ENCODE results near the gene LINC01488.

The LINC01488 gene

DNA sequence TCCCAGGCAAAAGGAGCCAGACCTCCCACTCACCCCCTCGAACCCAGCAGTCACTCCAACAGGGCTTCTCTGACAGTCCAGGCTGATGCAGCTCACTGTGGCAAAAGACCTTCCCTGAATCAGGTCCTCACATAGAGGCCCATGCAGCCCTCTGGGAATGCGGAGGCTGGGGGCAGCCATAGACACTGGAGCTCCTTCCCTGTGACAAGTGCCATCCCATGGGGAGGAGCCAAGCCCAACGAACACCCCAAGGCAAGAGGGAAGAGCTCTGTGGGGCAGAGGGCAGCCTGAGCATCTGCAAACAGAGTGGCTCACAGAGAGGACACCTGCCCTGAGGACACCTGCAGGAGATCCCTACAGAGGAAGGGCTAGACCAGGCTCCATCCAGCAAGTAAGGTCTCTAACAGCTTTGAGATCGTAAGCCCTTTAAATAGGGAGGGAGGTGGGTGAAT lies at the start of gene LINC01488:
Gene LINC01488, plus strand, starts transcription at position 271 of the 452 bp plus-strand sequence.
- in situ Hi-C loops (cut with HindIII; ENCODE audit: low sequenced_read_pairs): no loop called here

DNA sequence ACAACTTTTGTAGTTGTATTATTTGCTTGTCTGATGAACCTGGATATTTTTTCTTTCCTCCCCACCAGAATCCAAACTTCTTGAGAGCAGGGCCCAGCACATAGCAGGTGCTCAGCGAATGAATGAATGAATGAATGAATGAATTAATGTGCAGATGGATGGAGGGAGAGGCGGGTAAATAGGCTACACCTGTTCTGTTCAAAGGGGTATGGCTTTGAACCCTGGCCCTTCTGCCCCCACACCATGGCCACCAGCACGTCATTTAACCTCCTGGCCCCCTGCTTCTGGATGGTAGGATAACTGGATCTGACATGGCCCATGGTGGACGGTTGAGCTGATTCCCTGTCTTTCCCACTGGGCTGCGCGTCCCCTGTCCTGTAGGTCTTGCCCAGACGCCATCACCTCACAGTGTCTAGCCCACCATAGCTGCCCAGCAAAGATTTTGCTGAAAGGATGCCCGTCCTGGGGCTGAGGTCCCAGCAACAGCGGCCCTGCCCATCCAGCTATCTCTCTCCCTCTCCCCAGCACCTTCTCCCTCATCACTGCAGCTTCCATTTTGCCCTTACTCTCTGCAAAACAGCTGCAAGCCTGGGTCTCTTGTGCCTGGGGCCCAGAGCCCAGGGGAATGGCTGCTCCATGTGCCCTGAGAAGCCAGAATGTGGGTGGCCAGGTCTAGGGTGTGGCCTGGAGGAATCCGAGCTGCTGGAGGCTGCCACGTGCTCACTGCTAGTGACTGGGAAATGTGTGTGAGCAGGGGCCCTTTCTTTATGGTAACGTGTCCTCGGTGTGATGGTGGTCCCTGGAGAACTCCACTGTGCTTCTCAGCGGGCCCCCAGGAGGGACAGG lies 49.3 kb upstream of the LINC01488 start:
- in situ Hi-C loops (cut with HindIII; ENCODE audit: low sequenced_read_pairs): no loop called here

DNA sequence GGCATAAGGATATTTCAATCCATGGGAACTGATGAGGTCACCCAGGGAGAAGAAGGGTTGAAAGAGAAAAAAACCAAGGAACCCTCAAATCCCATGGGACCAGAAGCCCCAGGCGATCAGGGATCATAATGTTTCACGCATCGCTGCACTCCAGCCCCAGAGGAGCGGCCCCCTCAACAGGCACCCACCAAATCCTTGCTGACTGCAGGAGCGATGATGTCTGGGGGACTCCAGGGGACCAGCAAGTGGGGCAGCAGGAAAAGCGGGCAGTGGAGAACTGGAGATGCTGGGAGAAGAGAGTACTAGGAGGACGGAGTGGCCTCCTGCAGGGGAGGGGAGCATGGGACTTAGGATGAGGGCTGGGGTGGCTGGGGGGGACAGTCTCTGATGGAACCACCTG lies 47.7 kb upstream of the LINC01488 start:
- in situ Hi-C loops (cut with HindIII; ENCODE audit: low sequenced_read_pairs): no loop called here

DNA sequence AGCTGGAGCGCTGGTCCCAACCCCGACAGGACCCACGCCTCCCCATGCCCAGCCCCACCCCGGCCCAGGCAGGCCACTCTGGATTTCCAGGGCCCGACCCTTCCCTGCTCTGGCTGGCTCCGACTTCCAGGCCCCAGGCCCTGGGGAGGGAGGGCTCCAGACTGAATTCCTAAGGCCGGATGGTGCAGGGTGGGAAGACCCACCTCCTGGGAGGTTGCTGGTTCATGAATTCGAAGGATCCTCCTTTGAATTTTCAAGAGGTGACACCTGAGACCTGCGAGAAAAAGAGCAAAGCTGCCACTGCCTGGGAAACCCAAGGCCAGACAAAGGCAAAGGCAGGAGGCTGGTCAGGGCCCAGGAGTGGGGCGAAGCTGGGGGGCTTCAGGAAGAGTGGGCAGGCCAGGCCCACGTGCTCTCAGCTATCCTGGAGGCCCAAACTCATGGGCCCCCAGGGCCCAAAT lies 47.0 kb upstream of the LINC01488 start:
- in situ Hi-C loops (cut with HindIII; ENCODE audit: low sequenced_read_pairs): no loop called here

DNA sequence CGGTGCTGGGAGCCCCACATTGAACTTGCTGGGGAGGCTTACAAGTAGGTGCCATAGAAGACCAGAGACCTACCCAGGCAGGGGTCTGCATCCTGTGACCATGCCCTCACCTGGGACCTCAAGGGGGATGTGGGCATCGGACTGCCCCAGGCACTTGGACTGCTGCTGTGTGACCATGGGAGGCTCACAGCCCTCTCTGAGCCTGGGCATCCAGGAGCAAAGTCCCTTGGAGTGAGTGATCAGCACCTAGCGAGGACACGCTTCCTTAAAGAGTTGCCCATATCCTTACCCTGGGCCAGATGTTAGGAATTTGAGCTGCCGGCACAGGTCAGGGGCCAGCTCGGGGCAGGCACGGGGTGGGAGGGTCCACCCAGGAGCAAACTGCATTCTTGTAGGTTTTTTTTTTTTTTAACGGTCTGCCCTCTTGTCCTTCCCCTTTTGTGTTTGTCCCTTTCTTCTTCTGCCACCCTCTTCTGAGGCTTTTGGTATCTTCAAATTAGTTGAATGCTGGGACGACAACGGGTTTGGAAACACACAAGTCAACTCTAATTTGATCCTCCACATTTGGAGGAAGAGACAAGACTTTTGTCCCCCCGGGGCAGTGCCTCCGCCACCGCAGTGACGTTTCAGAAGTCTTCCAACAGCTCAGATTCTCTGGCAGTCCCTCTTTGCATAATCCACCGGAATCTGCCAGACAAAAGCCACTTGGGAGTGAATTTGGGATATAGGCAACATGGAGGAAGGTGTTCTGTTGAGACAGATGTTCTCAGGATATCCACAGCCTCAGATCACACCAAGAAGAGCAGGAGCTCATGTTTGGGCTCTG lies 46.1 kb upstream of the LINC01488 start:
- in situ Hi-C loops (cut with HindIII; ENCODE audit: low sequenced_read_pairs): no loop called here

DNA sequence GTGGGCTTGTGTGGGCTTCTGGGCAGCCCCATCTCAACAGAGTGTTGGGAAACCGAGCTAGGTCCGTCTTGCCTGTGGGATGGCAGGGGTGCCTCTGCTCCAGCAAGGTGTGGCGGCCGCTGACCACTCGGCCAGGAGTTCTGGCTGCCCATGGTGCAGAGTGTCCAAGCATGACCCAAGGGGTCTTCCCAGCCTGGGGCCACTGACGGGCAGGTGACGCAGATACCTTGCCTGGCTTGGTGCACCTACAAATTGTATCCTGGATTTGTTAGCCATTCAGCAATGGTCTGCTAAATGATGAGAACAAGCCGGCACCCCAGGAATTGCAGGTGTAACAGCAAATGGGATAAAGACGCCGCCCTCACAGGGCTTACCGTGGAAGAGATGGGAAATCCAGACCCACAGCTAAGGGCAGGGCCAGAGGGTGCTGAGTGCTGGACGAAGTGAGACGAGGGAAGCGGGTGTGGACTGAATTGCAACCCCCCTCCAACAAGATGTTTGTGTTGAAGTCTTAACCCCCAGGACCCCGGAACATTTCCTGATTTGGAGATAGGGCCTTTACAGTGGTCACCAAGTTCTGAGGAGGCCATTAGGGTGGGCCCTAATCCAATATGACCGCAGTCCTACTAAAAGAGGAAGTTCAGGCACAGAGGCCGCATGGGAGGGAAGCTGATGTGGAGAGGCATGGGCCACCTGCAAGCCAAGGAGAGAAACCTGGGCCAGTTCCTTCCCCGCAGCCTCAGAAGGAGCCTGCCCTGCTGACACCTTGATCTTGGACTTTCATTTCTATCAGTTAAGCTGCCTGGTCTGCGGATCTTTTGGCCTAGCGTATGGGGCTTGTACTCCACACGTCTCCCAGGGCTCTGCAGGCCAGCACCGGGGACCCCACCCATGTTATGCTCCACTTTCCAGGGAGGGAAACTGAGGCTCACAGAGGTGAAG lies 45.2 kb upstream of the LINC01488 start:
- in situ Hi-C loops (cut with HindIII; ENCODE audit: low sequenced_read_pairs): no loop called here

DNA sequence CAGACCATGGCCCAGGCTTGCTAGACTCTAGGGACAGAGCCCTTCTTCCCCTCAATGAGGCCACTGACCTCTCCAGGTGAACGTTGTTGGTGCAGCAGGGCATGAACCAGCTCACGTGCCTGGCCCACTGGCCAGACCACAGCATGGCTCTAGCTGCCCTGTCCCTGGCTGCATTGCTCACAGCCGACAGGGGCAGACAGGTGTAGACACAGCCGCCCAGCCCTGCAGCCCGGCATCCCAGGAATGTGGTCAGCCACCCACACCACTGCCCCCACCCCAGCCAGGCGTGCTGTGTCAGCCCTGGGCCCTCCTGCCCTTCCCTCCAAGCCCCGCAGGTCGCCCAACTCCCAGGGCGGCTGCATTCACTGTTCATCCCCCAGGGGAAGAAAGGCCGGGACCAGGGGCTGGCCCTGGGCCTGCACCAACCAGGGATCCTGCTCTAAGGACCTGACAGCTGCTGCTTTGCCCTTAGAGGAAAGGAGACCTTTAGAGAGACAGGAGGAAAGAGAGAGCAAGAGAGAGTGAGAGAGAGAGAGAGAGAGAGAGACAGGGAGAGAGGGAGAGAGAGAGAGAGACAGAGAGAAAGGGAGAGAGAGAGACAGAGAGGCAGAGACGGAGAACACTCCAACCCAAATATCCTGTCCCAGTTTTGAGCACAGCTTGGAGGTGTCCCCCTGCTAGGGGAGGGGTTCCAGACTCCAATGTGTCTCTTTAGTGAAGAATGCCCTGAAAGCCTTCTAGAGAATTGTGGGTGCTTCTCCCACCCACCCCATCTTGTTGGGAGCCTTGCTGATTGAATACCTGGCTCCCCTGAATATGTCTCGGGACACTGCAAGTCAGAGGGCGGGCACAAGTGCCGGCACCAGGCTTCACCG lies 44.2 kb upstream of the LINC01488 start:
- in situ Hi-C loops (cut with HindIII; ENCODE audit: low sequenced_read_pairs): no loop called here

DNA sequence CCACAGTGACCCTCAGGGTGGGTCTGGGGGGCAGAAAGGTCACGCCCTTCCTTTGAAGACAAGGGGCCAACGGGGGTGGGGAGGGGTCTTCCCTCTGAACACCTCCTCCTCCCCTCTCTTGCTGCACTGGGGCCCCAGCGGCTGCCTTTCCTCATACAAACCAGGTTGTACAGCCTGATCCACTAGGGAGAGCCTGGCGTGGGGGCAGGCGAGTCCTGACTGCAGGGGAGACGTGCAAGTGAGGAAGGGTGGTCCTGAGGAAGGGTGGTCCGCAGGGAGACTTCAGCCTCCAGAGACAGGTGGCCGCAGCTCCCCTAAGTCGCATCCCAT lies 43.6 kb upstream of the LINC01488 start:
- in situ Hi-C loops (cut with HindIII; ENCODE audit: low sequenced_read_pairs): no loop called here

DNA sequence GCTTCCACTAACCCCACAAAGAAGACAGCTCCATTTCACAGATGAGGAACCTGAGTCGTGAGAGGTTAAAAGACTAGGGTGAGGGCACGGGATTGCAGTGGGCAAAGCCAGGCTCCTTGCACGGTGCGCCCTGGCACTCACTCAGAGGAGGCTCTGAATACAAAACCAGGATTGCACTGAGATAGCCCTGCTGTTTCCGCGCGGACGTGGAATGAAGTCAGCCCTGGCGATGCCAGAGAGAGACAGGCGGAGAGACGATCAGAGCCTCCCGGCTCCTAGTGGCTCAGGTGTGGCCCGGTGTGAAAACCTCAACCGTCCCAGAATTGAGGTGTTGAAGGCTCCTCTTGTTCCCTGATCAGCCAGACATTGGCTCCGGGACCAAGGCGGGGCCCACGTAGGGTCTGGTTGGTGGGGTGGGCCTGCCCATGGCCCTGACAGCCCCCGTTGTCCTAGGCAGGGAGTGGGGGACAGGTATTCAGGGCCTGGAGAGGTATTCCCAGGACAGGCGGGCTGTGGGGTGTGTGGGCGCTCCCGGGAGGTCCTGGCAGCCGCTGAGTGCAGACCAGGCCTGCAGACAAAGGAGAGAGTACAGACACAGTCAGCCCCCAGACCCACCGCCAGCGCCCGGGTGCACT lies 43.1 kb upstream of the LINC01488 start:
- in situ Hi-C loops (cut with HindIII; ENCODE audit: low sequenced_read_pairs): no loop called here

DNA sequence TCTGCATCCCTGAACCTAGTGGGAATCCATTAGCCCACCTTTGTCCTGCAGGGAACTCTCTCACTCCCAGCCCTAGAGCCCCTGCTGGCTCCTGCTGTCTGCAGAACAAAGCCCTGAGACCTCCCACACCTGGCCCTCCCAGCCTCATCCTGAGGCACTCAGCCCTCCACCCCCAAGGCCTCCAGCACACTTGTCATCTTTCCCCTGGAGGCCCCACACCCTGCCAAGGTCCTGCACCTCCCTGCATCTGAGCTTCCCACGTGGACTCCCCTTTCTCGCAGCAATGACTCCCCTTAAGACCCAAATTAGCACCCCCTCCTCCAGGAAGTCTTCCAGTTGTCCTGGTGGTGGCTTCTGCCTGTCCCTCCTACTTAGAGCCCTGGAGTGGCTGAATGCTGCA lies 42.3 kb upstream of the LINC01488 start:
- in situ Hi-C loops (cut with HindIII; ENCODE audit: low sequenced_read_pairs): no loop called here

DNA sequence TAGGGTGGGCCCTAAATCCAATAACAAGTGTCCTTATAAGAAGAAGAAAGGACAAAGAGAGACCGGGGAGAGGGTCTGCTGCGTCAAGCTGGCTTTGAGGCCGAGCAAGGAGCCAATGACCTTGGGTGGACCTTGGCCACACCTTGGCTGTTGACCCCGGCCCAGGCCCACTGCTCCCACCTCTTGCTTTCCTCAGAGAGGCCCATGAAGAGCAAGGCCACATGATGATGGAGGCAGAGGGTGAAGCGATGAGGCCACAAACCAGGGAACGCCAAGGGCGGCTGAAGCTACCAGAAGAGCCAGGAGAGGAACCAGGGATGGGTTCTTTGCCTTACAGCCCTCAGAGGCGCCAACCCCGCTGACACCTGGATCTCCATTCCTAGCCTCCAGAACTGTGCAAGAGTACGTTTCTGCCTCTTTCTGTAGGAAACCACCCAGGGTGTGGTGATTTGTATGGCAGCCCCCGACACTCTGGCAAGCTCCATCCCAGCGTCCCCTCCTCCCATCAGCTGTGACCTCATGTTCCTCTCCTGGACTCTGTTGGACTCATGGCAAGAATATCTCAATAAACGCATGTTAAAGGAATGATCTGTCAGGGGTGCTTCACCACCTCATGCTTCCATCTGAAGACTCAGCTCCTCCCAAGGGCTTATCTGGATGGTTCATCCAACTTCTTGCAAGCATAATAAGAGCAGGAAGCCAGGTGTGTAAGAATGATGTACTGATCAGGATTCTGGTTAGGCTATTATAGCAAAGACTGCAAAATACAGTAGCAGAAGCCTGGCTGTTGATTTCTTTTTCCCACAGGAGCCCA lies 41.6 kb upstream of the LINC01488 start:
- in situ Hi-C loops (cut with HindIII; ENCODE audit: low sequenced_read_pairs): no loop called here

DNA sequence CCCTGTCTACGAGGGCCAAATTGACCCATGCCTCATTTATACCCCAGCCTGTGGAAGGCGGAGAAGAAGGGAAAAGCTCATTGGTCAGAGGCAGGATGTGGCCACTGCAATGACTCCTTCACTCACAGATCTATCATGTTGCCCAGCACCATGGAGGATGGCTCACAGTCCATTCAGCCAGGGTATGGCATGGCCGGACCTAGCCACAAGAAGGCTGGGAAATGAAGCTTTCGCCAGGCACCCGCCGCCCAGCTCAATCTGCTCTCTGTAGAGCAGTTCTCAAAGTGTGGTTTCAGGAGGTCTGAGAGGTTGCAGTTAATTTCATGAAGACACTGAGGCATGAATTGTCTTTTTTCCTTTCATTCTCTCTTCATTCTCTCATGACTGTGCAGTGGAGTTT lies 40.6 kb upstream of the LINC01488 start:
- in situ Hi-C loops (cut with HindIII; ENCODE audit: low sequenced_read_pairs): no loop called here

DNA sequence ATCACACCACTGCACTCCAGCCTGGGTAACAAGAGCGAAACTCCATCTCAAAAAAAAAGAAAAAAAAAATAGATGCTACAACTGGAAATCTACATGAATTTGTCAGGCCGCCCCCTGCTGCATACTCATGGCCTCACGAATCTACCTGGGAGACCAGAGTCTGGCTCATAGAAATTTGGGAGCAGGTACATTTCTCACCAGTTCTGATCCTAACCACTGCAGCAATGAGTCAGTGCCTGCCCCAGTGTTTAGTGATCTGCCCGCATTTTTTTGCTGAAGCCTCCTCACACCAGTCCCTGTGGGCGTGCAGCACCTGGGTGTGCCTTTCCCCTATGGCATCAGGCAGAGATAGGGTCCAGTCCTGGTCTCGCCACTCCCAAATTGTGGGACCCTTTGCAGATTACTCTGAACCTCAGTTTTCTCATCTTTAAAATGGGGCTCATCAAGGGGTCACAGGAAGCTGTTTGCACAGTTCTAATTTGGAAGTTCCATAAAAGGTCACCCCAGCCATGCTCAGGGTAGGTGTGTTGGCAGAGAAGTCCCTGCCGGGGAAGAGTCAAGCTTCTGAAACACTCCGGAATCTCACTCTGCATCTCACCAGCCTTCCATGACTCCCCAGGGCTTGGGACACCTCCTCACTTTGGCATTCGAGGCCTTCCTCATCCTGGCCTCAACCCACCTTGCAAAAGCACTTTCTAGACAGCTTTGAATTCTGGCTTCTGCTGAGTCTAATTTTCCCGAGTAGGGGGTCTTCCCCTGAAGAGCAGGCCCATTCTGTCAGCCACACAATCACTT lies 39.3 kb upstream of the LINC01488 start:
- in situ Hi-C loops (cut with HindIII; ENCODE audit: low sequenced_read_pairs): no loop called here

DNA sequence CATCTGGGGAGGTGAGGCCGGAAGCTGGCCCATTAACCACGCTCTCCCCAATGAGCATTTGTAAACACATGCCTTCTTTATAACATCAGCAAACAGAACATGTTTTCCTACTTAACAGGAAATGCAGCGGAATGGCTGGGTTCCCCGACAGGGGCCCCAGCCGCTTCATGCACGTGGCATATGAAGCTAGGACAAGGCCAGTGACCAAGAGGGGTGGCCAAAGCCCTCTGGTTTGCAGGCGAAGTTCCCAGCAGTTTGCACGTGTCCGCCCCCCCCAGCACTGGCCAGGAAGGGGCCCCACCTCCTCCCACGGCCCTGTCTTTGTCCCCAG lies 38.7 kb upstream of the LINC01488 start:
- in situ Hi-C loops (cut with HindIII; ENCODE audit: low sequenced_read_pairs): no loop called here

DNA sequence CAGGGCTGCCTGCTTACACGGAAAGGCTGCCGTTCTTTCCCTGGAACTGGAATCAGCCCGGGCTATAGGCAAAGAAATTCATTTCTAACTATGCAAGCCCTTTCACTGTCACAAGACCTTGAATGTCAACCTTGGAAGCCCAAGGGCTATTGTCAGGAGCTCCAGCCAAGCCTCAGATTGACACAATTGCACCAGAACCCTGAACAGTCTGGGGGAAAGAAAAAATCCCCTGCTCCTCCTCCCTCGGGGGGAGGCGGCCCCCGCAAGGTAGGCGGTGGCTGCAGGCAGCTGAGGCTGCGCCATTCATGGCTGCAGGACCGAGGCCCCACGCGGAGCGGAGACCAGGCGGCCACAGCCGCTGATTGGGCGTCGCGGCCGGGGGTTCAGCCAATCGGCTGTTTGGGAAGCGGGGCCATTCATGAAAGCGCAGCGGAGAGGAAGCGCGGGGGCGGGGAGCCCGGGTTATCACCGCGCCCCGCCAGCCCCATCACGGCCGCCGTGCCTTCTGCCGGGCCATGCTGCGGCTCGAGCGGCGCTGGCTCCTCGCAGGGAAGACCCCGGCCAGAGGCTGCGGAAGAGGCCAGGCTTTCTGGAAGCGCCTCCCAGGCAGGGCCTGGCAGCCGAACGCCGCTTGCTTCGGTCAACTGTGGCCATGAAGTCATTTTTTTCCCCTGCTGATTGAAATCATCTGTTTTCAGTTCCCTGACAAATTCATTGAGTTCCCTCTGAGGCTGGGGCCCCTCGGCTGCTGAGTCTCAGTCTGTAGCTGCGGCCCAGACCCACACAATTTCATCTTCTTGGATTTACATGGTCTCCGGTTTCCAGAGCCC lies 38.1 kb upstream of the LINC01488 start:
- in situ Hi-C loops (cut with HindIII; ENCODE audit: low sequenced_read_pairs): no loop called here

DNA sequence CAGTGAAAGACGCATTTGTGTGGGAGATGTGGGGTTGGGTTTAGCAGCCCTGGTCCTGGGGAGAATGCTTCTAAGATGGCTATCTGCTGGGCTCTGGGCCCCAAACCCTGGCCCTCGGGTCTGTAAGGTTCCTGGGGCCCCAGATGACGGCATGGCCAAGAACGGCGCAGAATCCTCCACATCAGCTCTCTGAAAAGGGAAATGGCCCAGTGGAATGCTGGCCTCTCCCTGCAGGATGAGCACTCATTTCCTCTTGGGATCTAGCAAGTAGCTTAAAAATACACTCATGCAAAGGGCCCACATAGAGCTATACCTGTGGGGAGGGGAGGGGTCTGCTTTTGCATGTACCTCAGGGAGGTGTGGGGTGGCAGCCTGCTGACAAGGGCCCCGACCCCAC lies 37.5 kb upstream of the LINC01488 start:
- in situ Hi-C loops (cut with HindIII; ENCODE audit: low sequenced_read_pairs): no loop called here
